Measurements from ENCODE around the gene LEAP2.

The LEAP2 gene
- total RNA-seq: 0 to 0.99 (median 0.22) reads per million in 17 experiments

GRCh38 chr5:132873119-132873929 lies at the start of gene LEAP2:
Gene LEAP2, plus strand, starts transcription at chr5:132873668. Its CDS starts 27 bp downstream, at chr5:132873695.
- DNase-seq: no peak

- no peak for DNase-seq
These were observed 49.0 kb upstream of the LEAP2 start for GRCh38 chr5:132824426-132824825.

GRCh38 chr5:132825033-132825833 lies 48.2 kb upstream of the LEAP2 start:
- DNase-seq: peak in 1 of 4 experiments; percentile 35

DNA sequence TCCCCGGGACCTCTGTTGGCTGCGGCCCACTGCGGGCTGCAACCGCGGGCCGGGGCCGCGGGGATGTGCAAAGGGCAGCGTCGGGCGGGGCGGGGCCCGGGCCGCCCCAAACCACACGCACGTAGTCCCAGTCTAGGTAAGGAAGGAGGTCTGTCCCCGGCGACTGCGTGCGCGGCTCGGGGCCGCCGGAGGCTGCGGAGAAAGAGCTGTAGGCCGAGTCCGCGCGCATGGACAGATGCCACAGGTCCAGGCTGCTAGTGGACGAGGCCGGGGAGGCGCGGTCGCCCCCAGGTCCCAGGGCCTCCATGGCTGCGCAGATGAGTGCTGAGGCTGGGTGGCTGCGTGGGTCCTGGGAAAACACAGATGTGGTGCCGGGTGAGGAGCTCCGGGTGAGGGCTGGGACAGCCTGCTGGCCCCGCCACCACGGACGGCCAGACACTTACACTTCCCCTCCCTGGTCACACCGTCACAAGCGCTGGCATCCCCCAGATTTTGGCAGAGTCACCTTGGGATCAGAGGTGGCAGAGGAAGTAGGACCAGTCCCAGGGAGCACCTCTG lies 47.6 kb upstream of the LEAP2 start:
- DNase-seq: no peak

DNA sequence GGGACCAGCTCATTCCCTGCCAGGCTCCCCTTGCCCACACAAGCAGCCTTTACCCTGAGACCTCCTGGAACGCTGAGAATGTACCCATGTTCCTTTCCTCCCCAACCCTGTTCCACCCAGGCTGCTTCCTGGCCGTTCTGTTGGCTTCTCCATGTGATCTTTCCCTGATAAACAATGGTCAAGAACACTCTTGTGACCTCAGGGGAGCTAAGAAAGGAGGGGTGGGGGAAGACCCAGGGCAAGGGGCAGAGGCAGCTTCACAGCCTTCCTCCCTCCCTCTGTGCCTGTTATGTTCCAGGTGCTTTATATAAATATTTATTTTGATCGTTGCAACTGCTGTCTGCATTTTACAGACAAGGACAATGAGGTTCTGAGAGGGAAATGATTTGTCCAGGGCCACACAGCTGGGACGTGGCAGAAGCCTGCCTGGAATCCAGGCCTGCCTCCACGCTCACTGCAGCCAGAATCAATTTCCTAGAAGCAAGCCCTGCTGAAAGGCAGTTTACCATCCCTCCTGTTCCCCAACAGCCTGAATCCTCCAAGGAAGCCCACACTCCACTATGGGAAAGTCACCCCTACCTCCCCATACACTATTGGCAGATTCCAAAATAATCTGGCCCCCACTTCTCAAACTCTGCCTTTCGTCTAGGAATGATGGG lies 46.9 kb upstream of the LEAP2 start:
- DNase-seq: no peak

- DNase-seq: no peak
These were observed 45.4 kb upstream of the LEAP2 start for GRCh38 chr5:132827943-132828673.

- DNase-seq: no peak
These were observed 44.5 kb upstream of the LEAP2 start for GRCh38 chr5:132828846-132829494.

DNA sequence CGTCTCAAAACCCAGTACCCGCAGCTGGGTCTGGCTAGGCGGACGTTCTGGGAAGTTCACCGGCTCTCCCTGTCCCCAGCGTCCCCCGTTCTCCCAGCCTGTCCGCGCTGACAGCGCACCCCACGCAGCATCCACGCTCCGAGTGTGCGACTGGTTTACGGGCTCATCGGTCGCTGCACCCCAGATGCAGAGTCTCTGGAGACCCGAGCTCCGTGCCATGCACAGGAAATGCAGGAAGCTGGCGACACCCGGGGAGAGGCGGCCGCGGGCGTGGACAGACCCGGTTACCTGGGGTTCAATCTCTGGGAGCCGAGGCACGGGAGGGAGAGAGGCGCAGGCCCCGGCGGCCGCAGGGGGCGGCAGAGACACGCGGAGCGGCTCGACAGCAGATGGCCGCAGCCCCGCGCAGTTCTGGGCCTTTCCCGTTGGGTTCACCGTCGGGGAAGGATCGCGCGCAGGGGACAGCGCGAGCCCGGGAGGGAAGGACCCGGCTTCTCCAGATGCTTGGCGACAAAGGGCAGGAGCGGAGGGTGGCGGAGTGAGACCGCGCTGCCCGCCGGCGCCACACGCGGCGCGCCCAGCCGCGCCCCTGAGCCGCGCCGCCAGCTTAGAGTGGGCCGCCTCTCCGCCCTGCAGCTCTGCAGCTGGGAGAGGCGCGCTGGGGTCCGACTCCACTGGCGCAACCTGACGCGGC lies 43.6 kb upstream of the LEAP2 start:
- peak; percentile 75 to 89 (median 84) for DNase-seq

DNA sequence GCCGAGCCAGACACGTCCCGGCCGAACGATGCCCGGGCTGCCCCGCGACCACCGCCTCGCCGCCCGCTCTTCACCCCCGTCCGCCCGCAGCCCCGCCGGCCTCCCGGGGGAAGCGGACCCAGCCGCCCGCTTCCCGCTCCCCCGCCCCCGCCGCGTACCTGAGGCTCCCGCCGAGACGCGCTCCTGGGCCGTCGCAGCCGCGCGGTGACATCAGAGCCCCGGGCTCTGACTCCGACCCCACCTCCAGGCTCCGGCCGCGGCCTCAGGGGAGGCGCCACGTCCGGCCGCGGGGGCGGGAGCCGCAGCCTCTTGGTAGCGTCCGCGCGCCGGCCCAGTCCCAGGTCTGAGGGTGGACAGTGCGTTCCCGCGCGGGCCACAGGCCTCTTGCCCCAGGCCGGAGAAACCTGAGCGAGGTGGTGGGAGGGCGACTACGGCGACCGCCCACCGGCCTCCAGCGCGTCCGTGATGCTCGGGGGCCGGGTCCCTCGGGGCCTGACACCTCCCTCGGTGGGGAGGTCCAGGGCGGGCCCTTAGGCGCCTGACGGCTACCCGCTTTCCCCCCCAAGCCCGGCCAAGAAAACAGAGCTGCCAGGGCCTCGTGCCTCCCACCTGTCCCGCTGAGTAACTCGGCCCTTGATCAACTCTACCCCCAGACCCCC lies 42.9 kb upstream of the LEAP2 start, which contains the start of gene SHROOM1:
Gene SHROOM1, minus strand, starts transcription at position 212 of the 659 bp plus-strand sequence. CDS start 4,507 bp downstream, outside the sequence.
- DNase-seq: peak; percentile 67 to 83 (median 74)

DNA sequence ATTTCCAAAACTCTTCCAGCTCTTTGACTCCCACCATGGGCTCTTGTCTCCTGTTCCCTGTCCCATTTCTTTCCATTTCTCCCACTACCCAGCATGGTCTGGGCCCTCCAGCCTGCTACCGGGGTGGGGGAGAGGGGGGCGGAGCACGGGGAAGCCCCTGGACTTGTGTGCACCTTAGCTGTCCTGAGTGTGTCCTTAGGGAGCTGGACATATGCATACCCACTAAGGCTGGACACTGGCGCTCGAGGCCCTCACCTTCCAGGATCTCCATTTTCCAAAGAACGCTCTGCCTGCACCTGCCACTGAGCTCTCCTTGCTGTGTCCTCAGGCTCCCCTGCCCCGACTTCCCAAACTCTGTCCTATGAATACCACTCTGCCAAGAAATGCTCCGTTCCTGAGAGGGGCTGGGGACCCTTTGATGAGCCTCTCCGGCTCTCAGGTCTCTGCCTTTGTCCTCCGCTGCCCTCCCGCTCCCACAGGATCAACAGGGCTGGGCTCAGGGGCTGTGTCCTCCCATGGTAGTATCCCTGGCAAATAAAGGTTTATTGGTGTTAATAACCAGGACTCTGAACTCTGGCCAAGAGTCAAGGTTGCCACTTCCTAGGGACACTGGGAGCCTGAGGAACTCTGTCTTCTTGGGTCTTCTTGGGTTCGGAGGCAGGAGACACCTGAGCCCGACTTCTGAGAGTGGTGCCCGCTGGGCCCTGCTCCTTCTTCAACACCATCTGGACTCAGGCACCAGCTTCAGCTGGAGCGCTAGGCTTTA lies 42.2 kb upstream of the LEAP2 start:
- DNase-seq: no peak

DNA sequence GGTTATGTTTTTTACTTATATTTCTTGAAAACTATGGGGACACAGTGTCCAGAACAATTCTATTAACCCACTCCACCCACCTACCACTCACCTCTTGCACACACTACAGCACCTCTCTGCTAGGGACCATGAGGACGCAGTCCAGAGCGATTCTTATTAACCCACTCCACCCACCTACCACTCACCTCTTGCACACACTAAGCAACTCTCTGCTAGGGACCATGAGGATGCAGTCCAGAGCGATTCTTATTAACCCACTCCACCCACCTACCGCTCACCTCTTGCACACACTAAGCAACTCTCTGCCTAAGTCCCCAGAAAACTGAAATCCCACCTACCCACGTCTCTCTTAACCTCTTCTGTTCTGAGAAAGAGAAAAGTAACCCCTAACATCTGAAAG lies 40.9 kb upstream of the LEAP2 start:
- DNase-seq: no peak

DNA sequence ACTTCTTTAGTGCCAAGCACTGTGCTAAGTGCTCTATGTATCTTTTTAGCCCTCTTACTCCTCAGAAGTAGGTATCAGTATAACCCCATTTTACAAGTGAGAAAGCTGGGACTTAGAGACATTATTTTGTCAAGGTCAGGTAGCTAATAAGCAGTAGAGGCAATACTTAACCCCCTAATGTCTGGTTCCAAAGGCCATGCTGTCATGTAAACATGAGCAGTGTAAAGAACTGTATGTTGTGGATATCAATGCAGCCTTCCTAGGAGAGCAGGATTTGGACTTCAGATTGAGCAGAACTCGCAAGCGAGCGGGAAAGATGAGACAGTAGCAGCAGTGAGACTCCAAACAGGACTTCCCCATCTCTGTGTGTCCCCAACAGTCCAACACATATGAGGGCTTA lies 39.4 kb upstream of the LEAP2 start:
- DNase-seq: no peak

- no peak for DNase-seq
These were observed 36.6 kb upstream of the LEAP2 start for GRCh38 chr5:132836852-132837251.

- DNase-seq: no peak
These were observed 35.6 kb upstream of the LEAP2 start for GRCh38 chr5:132837868-132838267.

GRCh38 chr5:132838516-132839282 lies 34.8 kb upstream of the LEAP2 start:
- DNase-seq: no peak

GRCh38 chr5:132839426-132840301 lies 33.8 kb upstream of the LEAP2 start:
- peak in 2 of 4 experiments; percentile 48 to 56 for DNase-seq

GRCh38 chr5:132840313-132840712 lies 33.2 kb upstream of the LEAP2 start:
- no peak for DNase-seq

DNA sequence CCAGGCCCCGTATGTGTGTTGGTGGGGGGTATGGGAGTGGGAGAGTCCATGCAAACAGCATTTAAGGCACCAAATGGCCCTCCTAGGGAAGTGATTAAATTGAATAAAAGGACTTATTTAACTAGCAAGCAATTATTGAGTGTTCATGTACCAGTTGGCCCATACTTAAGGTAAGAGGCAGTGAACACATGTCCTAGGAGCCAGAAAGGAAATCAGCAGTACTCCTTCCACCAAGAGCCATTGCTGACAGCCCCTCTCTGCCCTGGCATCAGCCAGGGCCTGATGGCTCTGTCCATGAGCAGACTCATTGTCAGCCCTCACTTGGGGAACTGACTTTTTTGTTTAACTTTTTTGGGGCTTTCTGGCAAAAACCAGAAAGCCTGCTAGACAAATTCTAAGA lies 32.6 kb upstream of the LEAP2 start:
- no peak for DNase-seq
